ENCODE measurements around the gene TEP1. TPM values are rescaled to one million over a fixed set of nuclear protein-coding genes. Genes with fewer than 3 reads are reported as not detected.

Gene TEP1
- total and polyA plus RNA-seq, 2 of the 13 experiments (the other 11 are each of a cell fraction or from before 2014, with no cell fraction given), result 11.0 to 12.8 TPM

DNA sequence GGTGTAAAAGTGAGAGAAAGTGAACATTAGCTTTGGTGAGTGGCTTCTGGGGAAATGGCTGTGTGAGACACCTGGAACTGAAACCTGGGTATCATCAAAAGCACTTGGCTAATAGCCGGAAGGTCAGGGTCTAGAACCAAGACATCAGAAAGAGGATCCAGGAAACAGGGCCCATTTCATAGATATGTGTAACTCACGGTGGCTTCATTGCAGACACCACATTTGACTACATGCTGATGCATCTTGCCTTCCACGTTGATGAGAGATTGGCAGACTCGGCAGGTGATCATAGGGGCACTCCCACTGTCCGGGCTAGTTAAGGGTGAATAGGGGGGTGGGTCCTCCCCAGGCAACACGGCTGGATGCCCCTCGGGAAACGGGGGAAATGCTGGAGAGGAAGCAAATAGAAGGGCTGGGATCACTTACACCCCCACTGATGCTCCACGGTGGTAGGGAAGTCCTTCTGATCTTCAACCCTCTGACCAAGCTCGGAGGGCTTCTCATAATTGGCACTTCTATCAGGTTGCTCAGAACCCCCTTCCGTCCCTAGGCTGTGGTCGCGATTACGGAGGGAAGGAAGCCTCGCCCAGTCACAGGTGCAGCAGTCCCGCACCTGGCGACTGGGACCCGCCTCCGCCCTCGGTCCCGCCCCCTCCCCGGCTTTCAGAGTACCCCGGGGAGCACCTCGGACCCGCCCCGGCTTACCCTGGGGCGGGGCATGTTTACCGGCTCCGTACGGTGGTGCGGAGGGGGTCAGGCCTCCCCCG, 47.3 kb upstream of the TEP1 start (continued):
- TF ChIP-seq, protein P1, sequence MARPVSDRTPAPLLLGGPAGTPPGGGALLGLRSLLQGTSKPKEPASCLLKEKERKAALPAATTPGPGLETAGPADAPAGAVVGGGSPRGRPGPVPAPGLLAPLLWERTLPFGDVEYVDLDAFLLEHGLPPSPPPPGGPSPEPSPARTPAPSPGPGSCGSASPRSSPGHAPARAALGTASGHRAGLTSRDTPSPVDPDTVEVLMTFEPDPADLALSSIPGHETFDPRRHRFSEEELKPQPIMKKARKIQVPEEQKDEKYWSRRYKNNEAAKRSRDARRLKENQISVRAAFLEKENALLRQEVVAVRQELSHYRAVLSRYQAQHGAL (CRISPR knock-in tag; IDR thresholded peaks at IDR 0.05; ENCODE audit: not compliant biosample characterization), result no peak
- TF ChIP-seq SOX6 (IDR thresholded peaks at IDR 0.05) (no peak), SOX6 (CRISPR knock-in tag; IDR thresholded peaks at IDR 0.05) (no peak), GLI4 (CRISPR knock-in tag; IDR thresholded peaks at IDR 0.05; ENCODE audit: borderline replicate concordance) (no peak), KDM2A (CRISPR knock-in tag; IDR thresholded peaks at IDR 0.05; ENCODE audit: borderline replicate concordance, low read depth) (no peak), SIN3A (IDR thresholded peaks at IDR 0.05; ENCODE audit: borderline replicate concordance, low read depth, low read length) (0 out of 2 replicates have a peak, but pooled peaks have one; percentile 32), ZNF263 (CRISPR knock-in tag; IDR thresholded peaks at IDR 0.05) (0 out of 2 replicates have a peak, but pooled peaks have one; percentile 24), CC2D1A (CRISPR knock-in tag; IDR thresholded peaks at IDR 0.05) (no peak), HOXA5 (CRISPR knock-in tag; IDR thresholded peaks at IDR 0.05) (0 out of 2 replicates have a peak, but pooled peaks have one; percentile 53), PITX1 (CRISPR knock-in tag; IDR thresholded peaks at IDR 0.05) (no peak)
- TF ChIP-seq, protein P2, sequence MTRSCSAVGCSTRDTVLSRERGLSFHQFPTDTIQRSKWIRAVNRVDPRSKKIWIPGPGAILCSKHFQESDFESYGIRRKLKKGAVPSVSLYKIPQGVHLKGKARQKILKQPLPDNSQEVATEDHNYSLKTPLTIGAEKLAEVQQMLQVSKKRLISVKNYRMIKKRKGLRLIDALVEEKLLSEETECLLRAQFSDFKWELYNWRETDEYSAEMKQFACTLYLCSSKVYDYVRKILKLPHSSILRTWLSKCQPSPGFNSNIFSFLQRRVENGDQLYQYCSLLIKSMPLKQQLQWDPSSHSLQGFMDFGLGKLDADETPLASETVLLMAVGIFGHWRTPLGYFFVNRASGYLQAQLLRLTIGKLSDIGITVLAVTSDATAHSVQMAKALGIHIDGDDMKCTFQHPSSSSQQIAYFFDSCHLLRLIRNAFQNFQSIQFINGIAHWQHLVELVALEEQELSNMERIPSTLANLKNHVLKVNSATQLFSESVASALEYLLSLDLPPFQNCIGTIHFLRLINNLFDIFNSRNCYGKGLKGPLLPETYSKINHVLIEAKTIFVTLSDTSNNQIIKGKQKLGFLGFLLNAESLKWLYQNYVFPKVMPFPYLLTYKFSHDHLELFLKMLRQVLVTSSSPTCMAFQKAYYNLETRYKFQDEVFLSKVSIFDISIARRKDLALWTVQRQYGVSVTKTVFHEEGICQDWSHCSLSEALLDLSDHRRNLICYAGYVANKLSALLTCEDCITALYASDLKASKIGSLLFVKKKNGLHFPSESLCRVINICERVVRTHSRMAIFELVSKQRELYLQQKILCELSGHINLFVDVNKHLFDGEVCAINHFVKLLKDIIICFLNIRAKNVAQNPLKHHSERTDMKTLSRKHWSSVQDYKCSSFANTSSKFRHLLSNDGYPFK (CRISPR knock-in tag; IDR thresholded peaks at IDR 0.05; ENCODE audit: borderline replicate concordance), result no peak
- TF ChIP-seq, protein P3, sequence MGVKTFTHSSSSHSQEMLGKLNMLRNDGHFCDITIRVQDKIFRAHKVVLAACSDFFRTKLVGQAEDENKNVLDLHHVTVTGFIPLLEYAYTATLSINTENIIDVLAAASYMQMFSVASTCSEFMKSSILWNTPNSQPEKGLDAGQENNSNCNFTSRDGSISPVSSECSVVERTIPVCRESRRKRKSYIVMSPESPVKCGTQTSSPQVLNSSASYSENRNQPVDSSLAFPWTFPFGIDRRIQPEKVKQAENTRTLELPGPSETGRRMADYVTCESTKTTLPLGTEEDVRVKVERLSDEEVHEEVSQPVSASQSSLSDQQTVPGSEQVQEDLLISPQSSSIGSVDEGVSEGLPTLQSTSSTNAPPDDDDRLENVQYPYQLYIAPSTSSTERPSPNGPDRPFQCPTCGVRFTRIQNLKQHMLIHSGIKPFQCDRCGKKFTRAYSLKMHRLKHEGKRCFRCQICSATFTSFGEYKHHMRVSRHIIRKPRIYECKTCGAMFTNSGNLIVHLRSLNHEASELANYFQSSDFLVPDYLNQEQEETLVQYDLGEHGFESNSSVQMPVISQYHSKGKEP (CRISPR knock-in tag; IDR thresholded peaks at IDR 0.05), result no peak
- TF ChIP-seq, protein P4, sequence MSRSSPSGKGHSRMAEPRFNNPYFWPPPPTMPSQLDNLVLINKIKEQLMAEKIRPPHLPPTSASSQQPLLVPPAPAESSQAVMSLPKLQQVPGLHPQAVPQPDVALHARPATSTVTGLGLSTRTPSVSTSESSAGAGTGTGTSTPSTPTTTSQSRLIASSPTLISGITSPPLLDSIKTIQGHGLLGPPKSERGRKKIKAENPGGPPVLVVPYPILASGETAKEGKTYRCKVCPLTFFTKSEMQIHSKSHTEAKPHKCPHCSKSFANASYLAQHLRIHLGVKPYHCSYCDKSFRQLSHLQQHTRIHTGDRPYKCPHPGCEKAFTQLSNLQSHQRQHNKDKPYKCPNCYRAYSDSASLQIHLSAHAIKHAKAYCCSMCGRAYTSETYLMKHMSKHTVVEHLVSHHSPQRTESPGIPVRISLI (CRISPR knock-in tag; IDR thresholded peaks at IDR 0.05; ENCODE audit: borderline replicate concordance), result no peak
- TF ChIP-seq, protein P5, sequence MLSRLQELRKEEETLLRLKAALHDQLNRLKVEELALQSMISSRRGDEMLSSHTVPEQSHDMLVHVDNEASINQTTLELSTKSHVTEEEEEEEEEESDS (CRISPR knock-in tag; IDR thresholded peaks at IDR 0.05; ENCODE audit: borderline replicate concordance), result peak; percentile 15; the same call in 1 of the 2 replicates
- TF ChIP-seq, protein P6, sequence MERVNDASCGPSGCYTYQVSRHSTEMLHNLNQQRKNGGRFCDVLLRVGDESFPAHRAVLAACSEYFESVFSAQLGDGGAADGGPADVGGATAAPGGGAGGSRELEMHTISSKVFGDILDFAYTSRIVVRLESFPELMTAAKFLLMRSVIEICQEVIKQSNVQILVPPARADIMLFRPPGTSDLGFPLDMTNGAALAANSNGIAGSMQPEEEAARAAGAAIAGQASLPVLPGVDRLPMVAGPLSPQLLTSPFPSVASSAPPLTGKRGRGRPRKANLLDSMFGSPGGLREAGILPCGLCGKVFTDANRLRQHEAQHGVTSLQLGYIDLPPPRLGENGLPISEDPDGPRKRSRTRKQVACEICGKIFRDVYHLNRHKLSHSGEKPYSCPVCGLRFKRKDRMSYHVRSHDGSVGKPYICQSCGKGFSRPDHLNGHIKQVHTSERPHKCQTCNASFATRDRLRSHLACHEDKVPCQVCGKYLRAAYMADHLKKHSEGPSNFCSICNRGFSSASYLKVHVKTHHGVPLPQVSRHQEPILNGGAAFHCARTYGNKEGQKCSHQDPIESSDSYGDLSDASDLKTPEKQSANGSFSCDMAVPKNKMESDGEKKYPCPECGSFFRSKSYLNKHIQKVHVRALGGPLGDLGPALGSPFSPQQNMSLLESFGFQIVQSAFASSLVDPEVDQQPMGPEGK (CRISPR knock-in tag; IDR thresholded peaks at IDR 0.05), result no peak
- TF ChIP-seq, protein P7, sequence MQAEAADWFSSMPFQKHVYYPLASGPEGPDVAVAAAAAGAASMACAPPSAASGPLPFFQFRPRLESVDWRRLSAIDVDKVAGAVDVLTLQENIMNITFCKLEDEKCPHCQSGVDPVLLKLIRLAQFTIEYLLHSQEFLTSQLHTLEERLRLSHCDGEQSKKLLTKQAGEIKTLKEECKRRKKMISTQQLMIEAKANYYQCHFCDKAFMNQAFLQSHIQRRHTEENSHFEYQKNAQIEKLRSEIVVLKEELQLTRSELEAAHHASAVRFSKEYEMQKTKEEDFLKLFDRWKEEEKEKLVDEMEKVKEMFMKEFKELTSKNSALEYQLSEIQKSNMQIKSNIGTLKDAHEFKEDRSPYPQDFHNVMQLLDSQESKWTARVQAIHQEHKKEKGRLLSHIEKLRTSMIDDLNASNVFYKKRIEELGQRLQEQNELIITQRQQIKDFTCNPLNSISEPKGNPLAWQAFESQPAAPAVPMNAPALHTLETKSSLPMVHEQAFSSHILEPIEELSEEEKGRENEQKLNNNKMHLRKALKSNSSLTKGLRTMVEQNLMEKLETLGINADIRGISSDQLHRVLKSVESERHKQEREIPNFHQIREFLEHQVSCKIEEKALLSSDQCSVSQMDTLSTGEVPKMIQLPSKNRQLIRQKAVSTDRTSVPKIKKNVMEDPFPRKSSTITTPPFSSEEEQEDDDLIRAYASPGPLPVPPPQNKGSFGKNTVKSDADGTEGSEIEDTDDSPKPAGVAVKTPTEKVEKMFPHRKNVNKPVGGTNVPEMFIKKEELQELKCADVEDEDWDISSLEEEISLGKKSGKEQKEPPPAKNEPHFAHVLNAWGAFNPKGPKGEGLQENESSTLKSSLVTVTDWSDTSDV (CRISPR knock-in tag; IDR thresholded peaks at IDR 0.05), result no peak
